Erythroblast (primary cell): ENCODE results near the gene GCLC.
A peak's percentile ranks its signal among the peaks of the same experiment; 100 is the strongest.
"Not testable (repeated sequence)": the region's sequence is repeated elsewhere in the genome, so short reads cannot be mapped to it uniquely, and the experiment has no call there.

Experiments used
- DNase-seq, 2 experiments: peaks; one replicate each; lab custom pipeline; 2025; lab: John Stamatoyannopoulos, UW
- GATA1 ChIP-seq: IDR thresholded peaks from 2 replicates; pipeline ENCODE4 v1.6.1; 2011; ENCODE audit warnings: low read depth, mild to moderate bottlenecking, control low read depth, low read length, moderate library complexity
- POLR2A ChIP-seq: IDR thresholded peaks from 2 replicates; pipeline ENCODE4 v1.6.1; 2011; ENCODE audit warnings: mild to moderate bottlenecking, low read length

GCLC gene

GRCh38 chr6:53481323-53481722, 63.6 kb downstream of the GCLC start:
- no peak for DNase-seq
- TF ChIP-seq POLR2A, result no peak
- no peak for TF ChIP-seq GATA1

DNA sequence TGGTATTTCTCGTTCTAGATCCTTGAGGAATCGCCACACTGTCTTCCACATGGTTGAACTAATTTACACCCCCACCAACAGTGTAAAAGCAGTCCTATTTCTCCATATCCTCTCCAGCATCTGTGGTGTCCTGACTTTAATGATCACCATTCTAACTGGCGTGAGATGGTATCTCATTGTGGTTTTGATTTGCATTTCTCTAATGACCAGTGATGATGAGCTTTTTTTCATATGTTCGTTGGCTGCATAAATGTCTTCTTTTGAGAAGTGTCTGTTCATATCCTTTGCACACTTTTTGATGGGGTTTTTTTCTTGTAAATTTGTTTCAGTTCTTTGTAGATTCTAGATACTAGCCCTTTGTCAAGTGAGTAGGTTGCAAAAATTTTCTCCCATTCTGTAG, 64.1 kb downstream of the GCLC start:
- not testable (repeated sequence) for DNase-seq

DNA sequence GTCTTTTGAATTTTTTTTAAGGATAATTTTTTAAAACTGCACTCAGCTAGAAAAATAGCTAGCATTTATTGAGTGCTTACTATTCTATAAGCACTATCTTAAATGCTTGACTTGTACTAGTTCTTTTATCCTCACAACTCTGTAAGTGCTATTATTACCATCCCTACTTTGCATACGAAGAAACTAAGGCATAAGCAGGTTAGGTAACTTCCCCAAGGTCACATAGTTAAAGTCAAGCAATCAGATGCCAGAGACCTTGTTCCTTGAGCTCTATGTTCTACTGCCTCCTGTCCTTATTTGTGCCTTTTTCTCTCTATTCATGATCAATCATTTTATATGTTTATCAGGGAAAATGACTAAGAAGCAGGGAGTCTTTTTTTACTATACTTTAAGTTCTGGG, 65.0 kb downstream of the GCLC start:
- TF ChIP-seq POLR2A, result no peak
- DNase-seq, result no peak

DNA sequence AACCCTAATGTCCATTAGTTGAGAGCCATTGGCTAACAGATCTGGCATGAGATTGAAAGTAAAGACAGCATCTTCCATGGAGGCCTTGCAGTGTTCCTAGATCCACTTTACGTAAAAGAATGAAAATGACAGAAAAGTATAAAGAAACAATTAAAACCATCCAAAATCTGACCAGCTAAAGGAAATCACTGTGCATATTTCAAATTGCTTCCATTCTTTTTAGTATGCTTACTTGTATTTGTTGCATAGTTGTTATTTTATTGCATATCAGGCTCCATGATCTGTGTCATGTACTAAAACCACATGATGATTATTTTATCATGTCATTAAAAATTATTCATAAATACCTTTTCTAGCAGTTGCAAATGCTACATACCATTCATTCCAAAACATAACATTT, 67.9 kb downstream of the GCLC start:
- no peak for TF ChIP-seq POLR2A
- no peak for TF ChIP-seq GATA1
- DNase-seq, result no peak

- no peak for TF ChIP-seq POLR2A
- no peak for TF ChIP-seq GATA1
- DNase-seq, result peak in 1 of 2 experiments; percentile 15
Measured at GRCh38 chr6:53474010-53474409, 70.9 kb downstream of the GCLC start.

DNA sequence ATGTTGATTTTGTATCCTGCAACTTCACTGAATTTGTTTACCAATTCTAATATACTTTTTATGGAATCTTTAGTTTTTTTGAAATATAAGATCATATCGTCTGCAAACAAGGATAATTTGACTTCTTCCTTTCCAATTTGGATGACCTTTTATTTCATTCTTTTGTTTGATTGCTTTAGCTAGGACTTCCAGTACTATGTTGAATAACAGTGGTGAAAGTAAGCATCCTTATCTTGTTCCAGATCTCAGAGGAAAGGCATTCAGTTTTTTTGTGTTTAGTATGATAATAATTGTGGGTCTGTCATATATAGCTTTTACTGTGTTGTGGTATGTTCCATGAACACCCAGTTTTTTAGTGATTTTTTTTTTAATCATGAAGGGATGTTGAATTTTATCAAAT, 75.7 kb downstream of the GCLC start:
- TF ChIP-seq GATA1 (no peak), POLR2A (no peak)
- no peak for DNase-seq

GRCh38 chr6:53466257-53466656, 78.6 kb downstream of the GCLC start:
- TF ChIP-seq POLR2A (no peak), GATA1 (no peak)
- DNase-seq, result no peak

- TF ChIP-seq POLR2A (no peak), GATA1 (no peak)
- no peak for DNase-seq
Measured at GRCh38 chr6:53465732-53466131, 79.2 kb downstream of the GCLC start.

- TF ChIP-seq GATA1, result no peak
- no peak for TF ChIP-seq POLR2A
- DNase-seq, result no peak
Measured at GRCh38 chr6:53464927-53465460, 79.9 kb downstream of the GCLC start.

DNA sequence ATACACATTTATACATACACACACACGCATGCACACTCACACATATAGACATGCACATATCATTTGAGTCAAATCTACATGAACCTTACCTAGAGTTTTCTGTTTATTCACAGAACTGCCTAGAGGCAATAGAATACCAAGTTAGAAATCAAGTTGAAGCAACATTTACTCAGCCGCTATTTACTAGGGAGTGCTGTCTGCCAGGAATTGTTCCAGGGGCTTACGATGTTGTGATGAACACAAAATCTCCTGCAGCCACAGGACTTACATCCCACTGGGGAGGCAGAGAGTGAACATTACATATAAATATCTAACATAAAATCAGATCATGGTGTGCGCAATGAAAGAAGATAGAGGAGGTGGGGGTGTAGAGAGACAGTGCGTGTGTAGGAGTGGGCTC, 80.4 kb downstream of the GCLC start:
- TF ChIP-seq GATA1, result no peak
- no peak for TF ChIP-seq POLR2A
- DNase-seq, result no peak

DNA sequence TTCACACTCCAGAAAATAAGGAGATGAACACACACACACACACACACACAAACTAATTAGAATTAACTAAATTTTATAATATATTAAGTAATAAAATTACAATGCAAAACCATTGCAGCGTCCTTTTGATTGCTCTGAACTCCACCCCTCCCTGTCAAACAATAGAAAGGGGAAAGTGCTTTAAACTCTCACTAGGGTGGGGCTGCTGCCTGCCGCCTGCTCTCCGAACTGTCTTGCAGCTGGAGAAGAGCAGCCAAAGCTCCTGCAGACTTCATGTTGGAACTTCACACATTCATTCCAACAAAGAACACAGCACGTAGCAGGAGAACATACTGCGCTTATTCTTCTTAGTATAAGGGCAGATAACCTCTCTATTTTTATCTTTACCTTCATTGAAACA, 83.2 kb downstream of the GCLC start:
- no peak for TF ChIP-seq POLR2A
- no peak for TF ChIP-seq GATA1
- DNase-seq, result no peak

- DNase-seq, result no peak
- TF ChIP-seq GATA1 (no peak), POLR2A (no peak)
Measured at GRCh38 chr6:53461041-53461656, 83.8 kb downstream of the GCLC start.

- TF ChIP-seq GATA1 (no peak), POLR2A (no peak)
- DNase-seq, result no peak
Measured at GRCh38 chr6:53458105-53458866, 86.6 kb downstream of the GCLC start.

GRCh38 chr6:53456809-53457208, 88.1 kb downstream of the GCLC start:
- no peak for DNase-seq
- TF ChIP-seq POLR2A, result no peak
- TF ChIP-seq GATA1, result no peak

- no peak for DNase-seq
- TF ChIP-seq POLR2A (no peak), GATA1 (no peak)
Measured at GRCh38 chr6:53455678-53456077, 89.2 kb downstream of the GCLC start.
